IPS-18a (cell line): ENCODE data around the gene VEGFB.

Experiments used
- H3K27ac ChIP-seq: one replicate; pipeline ENCODE4 v1.5.1; 2013; ENCODE audit warnings: low read length
- H3K27me3 ChIP-seq: one replicate; pipeline ENCODE4 v1.6.1; 2013; ENCODE audit warnings: mild to moderate bottlenecking, low read length; ENCODE audit not compliant: control insufficient read depth, insufficient read depth
- H3K36me3 ChIP-seq: one replicate; pipeline ENCODE4 v1.6.1; 2013; ENCODE audit warnings: low read depth, low read length; ENCODE audit not compliant: control insufficient read depth
- H3K4me1 ChIP-seq: one replicate; pipeline ENCODE4 v1.6.1; 2013; ENCODE audit warnings: low read depth, low read length; ENCODE audit not compliant: control insufficient read depth
- H3K4me3 ChIP-seq: one replicate; pipeline ENCODE4 v1.5.1; 2013; ENCODE audit warnings: low read length
- H3K9ac ChIP-seq: one replicate; pipeline ENCODE4 v1.6.1; 2013; ENCODE audit warnings: mild to moderate bottlenecking, low read length, moderate library complexity
- H3K9me3 ChIP-seq: one replicate; pipeline ENCODE4 v1.6.1; 2013; ENCODE audit warnings: low read depth, low read length; ENCODE audit not compliant: control insufficient read depth

The VEGFB gene

DNA sequence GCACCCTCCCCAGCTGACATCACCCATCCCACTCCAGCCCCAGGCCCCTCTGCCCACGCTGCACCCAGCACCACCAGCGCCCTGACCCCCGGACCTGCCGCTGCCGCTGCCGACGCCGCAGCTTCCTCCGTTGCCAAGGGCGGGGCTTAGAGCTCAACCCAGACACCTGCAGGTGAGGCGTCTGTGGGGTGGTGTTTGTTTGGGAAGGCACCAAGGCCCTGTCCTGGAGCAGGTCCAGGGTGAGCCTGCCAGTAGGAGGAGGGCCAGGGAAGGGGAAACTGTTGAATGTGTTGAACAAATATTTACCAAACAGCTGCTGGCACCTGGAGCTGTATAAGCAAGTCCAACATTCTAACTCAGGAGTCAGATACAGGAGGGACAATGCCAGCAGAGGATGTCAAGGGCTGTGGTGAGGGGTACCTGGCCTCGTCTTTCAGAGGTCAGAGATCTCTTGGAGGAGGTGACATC lies 3.1 kb downstream of the VEGFB start:
- peaks cover 21% of the 10 kb centered on the region for H3K27me3 ChIP-seq
- no peak overlapping the region for H3K9ac ChIP-seq
- H3K9me3 ChIP-seq, result no peaks in the 10 kb centered on the region
- H3K4me1 ChIP-seq, result no peaks in the 10 kb centered on the region
- H3K27ac ChIP-seq, result no peak overlapping the region
- H3K4me3 ChIP-seq, result no peak overlapping the region
- H3K36me3 ChIP-seq, result no peaks in the 10 kb centered on the region

DNA sequence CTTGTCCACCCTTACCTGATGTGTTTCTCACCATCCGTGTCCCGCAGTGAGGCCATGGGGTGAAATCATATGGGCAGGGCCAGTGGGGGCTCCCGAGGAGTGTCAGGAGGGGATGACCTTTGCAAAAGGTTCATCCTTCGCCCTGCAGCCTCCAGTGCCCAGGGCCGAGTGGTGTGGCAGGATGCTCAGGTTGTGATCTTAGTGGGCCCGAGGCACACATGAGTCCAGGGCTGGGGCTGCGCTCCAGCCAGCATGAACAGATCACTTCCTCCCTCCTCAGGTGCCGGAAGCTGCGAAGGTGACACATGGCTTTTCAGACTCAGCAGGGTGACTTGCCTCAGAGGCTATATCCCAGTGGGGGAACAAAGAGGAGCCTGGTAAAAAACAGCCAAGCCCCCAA lies 3.7 kb downstream of the VEGFB start:
- Histone ChIP-seq H3K36me3 (no peaks in the 10 kb centered on the region), H3K4me3 (no peak overlapping the region), H3K27me3 (peaks cover 15% of the 10 kb centered on the region), H3K4me1 (no peaks in the 10 kb centered on the region), H3K27ac (no peak overlapping the region), H3K9ac (no peak overlapping the region), H3K9me3 (no peaks in the 10 kb centered on the region)

DNA sequence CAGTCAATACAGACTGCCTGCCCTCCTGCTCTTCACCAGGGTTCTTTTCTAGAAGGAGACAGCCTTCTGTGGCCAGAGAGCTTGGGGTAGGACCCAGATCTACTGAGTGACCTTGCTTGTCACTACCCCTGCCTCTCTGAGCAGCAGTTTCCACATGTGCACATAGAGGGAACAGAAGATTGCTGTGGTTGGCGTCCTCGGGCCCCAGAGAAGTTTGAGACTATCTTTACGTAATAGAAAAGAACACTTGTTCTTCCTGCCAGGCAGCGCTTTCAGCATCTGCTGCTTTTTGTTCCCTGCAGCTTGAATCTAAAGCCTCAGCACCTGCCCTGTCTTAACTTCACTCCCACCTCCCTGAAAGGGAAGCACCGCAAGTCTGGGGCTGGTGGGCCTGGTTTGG lies 4.6 kb downstream of the VEGFB start:
- no peak overlapping the region for H3K4me3 ChIP-seq
- H3K27ac ChIP-seq, result no peak overlapping the region
- H3K4me1 ChIP-seq, result no peaks in the 10 kb centered on the region
- H3K9me3 ChIP-seq, result no peaks in the 10 kb centered on the region
- peaks cover 9% of the 10 kb centered on the region for H3K36me3 ChIP-seq
- H3K27me3 ChIP-seq, result peaks cover 7% of the 10 kb centered on the region
- H3K9ac ChIP-seq, result no peak overlapping the region

DNA sequence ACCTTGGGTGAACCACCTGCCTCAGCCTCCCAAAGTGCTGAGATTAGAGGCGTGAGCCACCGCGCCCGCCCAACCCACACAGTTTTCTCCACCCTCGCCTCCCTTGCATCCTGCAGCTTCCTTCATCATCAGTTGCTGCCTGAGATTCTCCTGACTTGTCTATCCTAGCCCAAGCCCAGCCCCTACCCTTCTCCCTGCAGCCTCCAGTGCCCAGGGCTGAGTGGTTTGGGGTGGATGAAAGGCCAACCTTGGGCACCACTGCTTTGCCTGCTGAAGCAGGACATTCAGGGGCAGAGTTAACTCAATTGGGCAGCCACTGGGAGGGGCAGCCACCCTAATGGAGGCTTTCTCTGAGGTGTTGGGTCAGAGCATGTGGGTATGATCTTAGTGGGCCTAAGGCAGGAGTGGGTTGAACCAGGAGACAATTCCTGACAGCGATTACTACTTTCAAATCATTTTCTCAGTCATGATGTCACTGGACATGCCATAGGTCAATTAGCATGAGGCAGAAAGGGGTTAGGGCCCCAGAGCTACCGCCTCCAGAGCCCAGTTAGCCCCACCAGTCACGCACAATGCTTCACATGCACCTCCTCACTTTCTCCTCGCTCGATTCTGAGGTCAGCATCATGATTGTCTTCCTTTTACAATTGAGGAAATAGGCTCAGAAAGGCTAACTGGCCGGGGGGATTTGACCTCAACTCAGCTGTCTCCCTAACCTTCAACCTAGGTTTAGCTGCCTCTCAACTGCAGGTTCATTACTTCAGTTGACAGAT lies 5.5 kb downstream of the VEGFB start:
- Histone ChIP-seq H3K27ac (peak overlapping the region; percentile 49), H3K36me3 (peaks cover 13% of the 10 kb centered on the region), H3K9ac (peak overlapping the region; percentile 49), H3K27me3 (peaks cover 7% of the 10 kb centered on the region), H3K9me3 (no peaks in the 10 kb centered on the region), H3K4me3 (peak overlapping the region; percentile 66), H3K4me1 (no peaks in the 10 kb centered on the region)

GRCh38 chr11:64240435-64241240 lies 6.3 kb downstream of the VEGFB start, which contains the start of gene FKBP2:
FKBP2 (plus strand) TSS chr11:64241095; CDS start chr11:64242388, 1,293 bp downstream.
- Histone ChIP-seq H3K9me3 (no peaks in the 10 kb centered on the region), H3K9ac (peak within 1 kb of the TSS; percentile 80), H3K4me1 (no peaks in the 10 kb centered on the region), H3K36me3 (peaks cover 13% of the 10 kb centered on the region), H3K27me3 (no peaks in the 10 kb centered on the region), H3K27ac (peak within 1 kb of the TSS; percentile 49), H3K4me3 (peak within 1 kb of the TSS; percentile 66)

GRCh38 chr11:64241241-64241490 lies 6.8 kb downstream of the VEGFB start:
- peaks cover 13% of the 10 kb centered on the region for H3K36me3 ChIP-seq

GRCh38 chr11:64241491-64242374 lies 7.3 kb downstream of the VEGFB start:
- H3K9ac ChIP-seq, result peak overlapping the region; percentile 80
- H3K27me3 ChIP-seq, result no peaks in the 10 kb centered on the region
- H3K4me1 ChIP-seq, result no peaks in the 10 kb centered on the region
- no peak overlapping the region for H3K27ac ChIP-seq
- no peaks in the 10 kb centered on the region for H3K9me3 ChIP-seq
- H3K4me3 ChIP-seq, result peak overlapping the region; percentile 66
- peaks cover 13% of the 10 kb centered on the region for H3K36me3 ChIP-seq

More at GRCh38 chr11:64241241-64241490, 6.8 kb downstream of the VEGFB start:
- Histone ChIP-seq H3K4me3 (peak overlapping the region; percentile 66), H3K4me1 (no peaks in the 10 kb centered on the region), H3K27ac (no peak overlapping the region), H3K9ac (peak overlapping the region; percentile 49), H3K27me3 (no peaks in the 10 kb centered on the region), H3K9me3 (no peaks in the 10 kb centered on the region)

- peaks cover 13% of the 10 kb centered on the region for H3K36me3 ChIP-seq
- H3K4me3 ChIP-seq, result no peak overlapping the region
- no peaks in the 10 kb centered on the region for H3K9me3 ChIP-seq
- no peak overlapping the region for H3K27ac ChIP-seq
- peaks cover 8% of the 10 kb centered on the region for H3K4me1 ChIP-seq
- no peaks in the 10 kb centered on the region for H3K27me3 ChIP-seq
- H3K9ac ChIP-seq, result no peak overlapping the region
Observed at GRCh38 chr11:64243236-64243854, 9.0 kb downstream of the VEGFB start.

- no peak overlapping the region for H3K9ac ChIP-seq
- H3K36me3 ChIP-seq, result peaks cover 13% of the 10 kb centered on the region
- H3K27ac ChIP-seq, result no peak overlapping the region
- H3K9me3 ChIP-seq, result no peaks in the 10 kb centered on the region
- H3K4me1 ChIP-seq, result peaks cover 16% of the 10 kb centered on the region
- no peaks in the 10 kb centered on the region for H3K27me3 ChIP-seq
- H3K4me3 ChIP-seq, result no peak overlapping the region
Observed at GRCh38 chr11:64244107-64244506, 9.7 kb downstream of the VEGFB start.

- H3K9ac ChIP-seq, result no peak overlapping the region
- peak overlapping the region; percentile 97 for H3K4me3 ChIP-seq
- H3K27me3 ChIP-seq, result no peaks in the 10 kb centered on the region
- no peaks in the 10 kb centered on the region for H3K9me3 ChIP-seq
- H3K27ac ChIP-seq, result no peak overlapping the region
- H3K36me3 ChIP-seq, result peaks cover 13% of the 10 kb centered on the region
- peaks cover 25% of the 10 kb centered on the region for H3K4me1 ChIP-seq
Observed at GRCh38 chr11:64244966-64245365, 10.6 kb downstream of the VEGFB start.

- Histone ChIP-seq H3K9ac (peak overlapping the region; percentile 91), H3K9me3 (no peaks in the 10 kb centered on the region), H3K27me3 (no peaks in the 10 kb centered on the region), H3K4me3 (peak overlapping the region; percentile 97), H3K27ac (no peak overlapping the region), H3K36me3 (peaks cover 13% of the 10 kb centered on the region), H3K4me1 (peaks cover 28% of the 10 kb centered on the region)
Observed at GRCh38 chr11:64245401-64245796, 11.0 kb downstream of the VEGFB start.
